Measurements from ENCODE around the gene KSR2. TPM values are rescaled to one million over a fixed set of nuclear protein-coding genes. Genes with fewer than 3 reads are reported as not detected.

The KSR2 gene
- total and polyA plus RNA-seq, 10 of the 15 experiments (the other 5 are each of a cell fraction or from before 2014, with no cell fraction given) = under 0.01 to 1.5 (median 0.01) TPM; not detected in 3

- TF ChIP-seq NBN (IDR thresholded peaks at IDR 0.05) = no peak
- TF ChIP-seq JUNB (IDR thresholded peaks at IDR 0.05) = no peak
- TF ChIP-seq SUPT20H (IDR thresholded peaks at IDR 0.05; ENCODE audit: borderline replicate concordance, control insufficient read depth, low read depth, low read length) = no peak
- TF ChIP-seq, protein P1, sequence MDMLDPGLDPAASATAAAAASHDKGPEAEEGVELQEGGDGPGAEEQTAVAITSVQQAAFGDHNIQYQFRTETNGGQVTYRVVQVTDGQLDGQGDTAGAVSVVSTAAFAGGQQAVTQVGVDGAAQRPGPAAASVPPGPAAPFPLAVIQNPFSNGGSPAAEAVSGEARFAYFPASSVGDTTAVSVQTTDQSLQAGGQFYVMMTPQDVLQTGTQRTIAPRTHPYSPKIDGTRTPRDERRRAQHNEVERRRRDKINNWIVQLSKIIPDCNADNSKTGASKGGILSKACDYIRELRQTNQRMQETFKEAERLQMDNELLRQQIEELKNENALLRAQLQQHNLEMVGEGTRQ (IDR thresholded peaks at IDR 0.05; ENCODE audit: borderline replicate concordance, low read depth, low read length) = no peak
- no peak for TF ChIP-seq POU2F2 (IDR thresholded peaks at IDR 0.05; ENCODE audit: borderline replicate concordance, low read depth, low read length)
- no peak for TF ChIP-seq SMC3 (IDR thresholded peaks at IDR 0.05; ENCODE audit: borderline replicate concordance, low read length)
- TF ChIP-seq HSF1 (IDR thresholded peaks at IDR 0.05; ENCODE audit: low read depth, low read length) = no peak
- TF ChIP-seq ZNF622 (IDR thresholded peaks at IDR 0.05) = no peak
- TF ChIP-seq ZBTB40 (IDR thresholded peaks at IDR 0.05; ENCODE audit: borderline replicate concordance) = no peak
- TF ChIP-seq POLR2AphosphoS5 (IDR thresholded peaks at IDR 0.05; ENCODE audit: low read length) = no peak
- Histone ChIP-seq H3K4me2 (ENCODE audit: control insufficient read depth, insufficient read depth) (no peak overlapping the region), H2AFZ (ENCODE audit: control insufficient read depth, low read depth, low read length) (no peak overlapping the region), H3K27ac (ENCODE audit: control insufficient read depth, insufficient read depth) (no peak overlapping the region), H4K20me1 (ENCODE audit: control insufficient read depth, insufficient read depth) (no peaks in the 10 kb centered on the region), H3K9ac (ENCODE audit: control insufficient read depth, insufficient read depth, low read length) (no peak overlapping the region), H3K4me3 (no peak overlapping the region), H3K4me1 (ENCODE audit: control insufficient read depth, insufficient read depth, low read length) (no peaks in the 10 kb centered on the region), H3K27me3 (replicated peaks in 1 of 2; ENCODE audit: control insufficient read depth in 2 of 2, insufficient read depth in 2 of 2, low read length in 1 of 2) (no peaks in the 10 kb centered on the region), H3K36me3 (ENCODE audit: control insufficient read depth in 2 of 2, insufficient read depth in 2 of 2, low read length in 1 of 2) (no peaks in the 10 kb centered on the region), H3K79me2 (ENCODE audit: control insufficient read depth, insufficient read depth, low read length) (no peaks in the 10 kb centered on the region), H3K9me3 (replicated peaks; ENCODE audit: control insufficient read depth, insufficient read depth, low read length) (no peaks in the 10 kb centered on the region)
- ChIA-PET SMC1A (ENCODE audit: uncharacterized antibody, unreplicated experiment) (no interaction called here), RAD21 (ENCODE audit: unreplicated experiment) (no interaction called here), CTCF (no interaction called here), POLR2A (no interaction called here)
- DNase-seq (ENCODE audit: low read depth, low spot score) (no peak), ATAC-seq (no peak), FAIRE-seq (no peak)
- BruUV-seq (replicated peaks) = no TSS peak
- in situ Hi-C loops (cut with MboI) = no loop called here
- 32% methylated on average over 5 of the region's 5 CpGs for WGBS (ENCODE audit: insufficient coverage, insufficient replicate concordance, low lambda C conversion rate, missing lambda C conversion rate)
- intact Hi-C loops (cut with micrococcal nuclease; ENCODE audit: unreplicated experiment) = no loop called here
Measured at GRCh38 chr12:117552971-117553370, 415.8 kb downstream of the KSR2 start.

All from GM12878 (cell line).